SU-DHL-6 (cell line): ENCODE results near the gene ARHGAP20.

ENCODE experiments used
- H2AFZ ChIP-seq: fragments of 200-600 bp; sonication (generic); 2 replicates; pipeline ENCODE4 v1.6.1; 2014; ENCODE audit warnings: low read depth, mild to moderate bottlenecking, moderate library complexity, mixed read lengths, antibody characterized with exemption, low read length; ENCODE audit not compliant: severe bottlenecking
- H3F3A ChIP-seq: fragments of 200-600 bp; shearing (Covaris generic); 2 replicates; pipeline ENCODE4 v1.6.0; 2016; ENCODE audit warnings: antibody characterized with exemption, mild to moderate bottlenecking; ENCODE audit not compliant: insufficient read depth
- H3K27ac ChIP-seq: fragments of 200-600 bp; sonication (generic); 2 replicates; pipeline ENCODE4 v1.5.1; 2016; ENCODE audit warnings: low read depth, mild to moderate bottlenecking, low read length, moderate library complexity, mixed read lengths
- H3K27me3 ChIP-seq: fragments of 200-600 bp; sonication (generic), shearing (Covaris generic); 2 replicates; pipeline ENCODE4 v1.6.0; 2014; ENCODE audit warnings: mild to moderate bottlenecking, low read length
- H3K36me3 ChIP-seq: fragments of 200-600 bp; sonication (generic); 2 replicates; pipeline ENCODE4 v1.6.1; 2014; ENCODE audit warnings: mild to moderate bottlenecking, low read length, mixed read lengths
- H3K4me2 ChIP-seq: fragments of 300-600, 200-600 bp; shearing (Covaris generic), sonication (generic); 2 replicates; pipeline ENCODE4 v1.6.0; 2014; ENCODE audit warnings: low read length, low read depth, mild to moderate bottlenecking; ENCODE audit not compliant: poor library complexity, severe bottlenecking
- H3K4me3 ChIP-seq: fragments of 200-600 bp; sonication (generic); 2 replicates; pipeline ENCODE4 v1.5.1; 2014; ENCODE audit warnings: antibody characterized with exemption, low read length, mild to moderate bottlenecking, mixed read lengths; ENCODE audit not compliant: insufficient read depth, poor library complexity, severe bottlenecking
- H3K79me2 ChIP-seq: fragments of 200-600 bp; sonication (generic); 2 replicates; pipeline ENCODE4 v1.6.1; 2014; ENCODE audit warnings: mild to moderate bottlenecking, low read length, moderate library complexity; ENCODE audit not compliant: insufficient read depth
- H3K9ac ChIP-seq: fragments of 200-600 bp; sonication (generic); 2 replicates; pipeline ENCODE4 v1.7.0; 2014; ENCODE audit warnings: mild to moderate bottlenecking, low read length
- H3K9me2 ChIP-seq: fragments of 200-600 bp; sonication (generic); replicated peaks from 2 replicates; pipeline ENCODE4 v1.6.1; 2014; ENCODE audit warnings: low read length; ENCODE audit not compliant: insufficient read depth
- H3K9me3 ChIP-seq: fragments of 200-600 bp; sonication (generic); 2 replicates; pipeline ENCODE4 v1.6.1; 2014; ENCODE audit warnings: low read length, mixed read lengths; ENCODE audit not compliant: insufficient read depth
- H4K20me1 ChIP-seq: fragments of 200-600 bp; sonication (generic); 2 replicates; pipeline ENCODE4 v1.6.1; 2014; ENCODE audit warnings: low read depth, mild to moderate bottlenecking, antibody characterized with exemption, low read length, moderate library complexity, mixed read lengths
- CTCF ChIP-seq: fragments of 200-600 bp; sonication (generic); IDR thresholded peaks from one replicate; pipeline ENCODE4 v1.5.1; 2017; ENCODE audit warnings: antibody characterized with exemption, mild to moderate bottlenecking, low read length, moderate library complexity; ENCODE audit not compliant: insufficient read depth, poor library complexity, severe bottlenecking
- EZH2phosphoT487 ChIP-seq: fragments of 200-600 bp; sonication (generic), shearing (Covaris generic); conservative IDR thresholded peaks from 2 replicates; pipeline ENCODE4 v1.6.1; 2018; ENCODE audit warnings: mild to moderate bottlenecking, antibody characterized with exemption, low read length, moderate library complexity, mixed read lengths

ARHGAP20 gene

GRCh38 chr11:110529043-110529442 is 183.2 kb downstream of the ARHGAP20 start:
- Histone ChIP-seq H3K27me3 (no peaks in the 10 kb centered on the region), H2AFZ (no peak overlapping the region), H4K20me1 (no peaks in the 10 kb centered on the region), H3K9me3 (no peaks in the 10 kb centered on the region), H3F3A (no peaks in the 10 kb centered on the region), H3K36me3 (no peaks in the 10 kb centered on the region), H3K79me2 (no peaks in the 10 kb centered on the region), H3K27ac (no peak overlapping the region), H3K9me2 (no peaks in the 10 kb centered on the region), H3K9ac (no peak overlapping the region), H3K4me2 (no peak overlapping the region), H3K4me3 (no peak overlapping the region)
- TF ChIP-seq EZH2phosphoT487 (no peak), CTCF (peak; percentile 25)

GRCh38 chr11:110527146-110527545 is 185.1 kb downstream of the ARHGAP20 start:
- Histone ChIP-seq H3K9me2 (no peaks in the 10 kb centered on the region), H3K9me3 (no peaks in the 10 kb centered on the region), H3K4me3 (no peak overlapping the region), H3K36me3 (no peaks in the 10 kb centered on the region), H3K27ac (no peak overlapping the region), H2AFZ (no peak overlapping the region), H3K79me2 (no peaks in the 10 kb centered on the region), H3K4me2 (no peak overlapping the region), H4K20me1 (no peaks in the 10 kb centered on the region), H3K27me3 (no peaks in the 10 kb centered on the region), H3F3A (no peaks in the 10 kb centered on the region), H3K9ac (no peak overlapping the region)
- no peak for TF ChIP-seq CTCF
- no peak for TF ChIP-seq EZH2phosphoT487
